Suprapubic skin (tissue), 4 donors: Measurements from ENCODE around the gene PRRX2.

Experiments
- POLR2A ChIP-seq, 2 donors: fragments of 450-650 bp; IDR thresholded peaks; one replicate each; pipeline ENCODE4 v1.6.1; 2017; ENCODE audit warnings: antibody characterized with exemption in 2 of 2, mild to moderate bottlenecking in 2 of 2, moderate library complexity in 2 of 2
- POLR2AphosphoS5 ChIP-seq, 3 donors: sonication (generic); formaldehyde crosslinking; IDR thresholded peaks; one replicate each; pipeline ENCODE4 v1.6.1; 2017; ENCODE audit warnings: antibody characterized with exemption in 3 of 3
- TF ChIP-seq, protein P1 (sequence below), 2 donors: fragments of 200-600 bp in 1 of 2; fragments of 450-650 bp in 1 of 2; sonication (generic) in 1 of 2; IDR thresholded peaks; one replicate each; pipeline ENCODE4 v1.5.1; 2016 to 2019; ENCODE audit warnings: antibody characterized with exemption in 2 of 2, mild to moderate bottlenecking in 1 of 2, moderate library complexity in 1 of 2

GRCh38 chr9:129761293-129761900, 96.0 kb downstream of the PRRX2 start:
- TF ChIP-seq, protein P1, sequence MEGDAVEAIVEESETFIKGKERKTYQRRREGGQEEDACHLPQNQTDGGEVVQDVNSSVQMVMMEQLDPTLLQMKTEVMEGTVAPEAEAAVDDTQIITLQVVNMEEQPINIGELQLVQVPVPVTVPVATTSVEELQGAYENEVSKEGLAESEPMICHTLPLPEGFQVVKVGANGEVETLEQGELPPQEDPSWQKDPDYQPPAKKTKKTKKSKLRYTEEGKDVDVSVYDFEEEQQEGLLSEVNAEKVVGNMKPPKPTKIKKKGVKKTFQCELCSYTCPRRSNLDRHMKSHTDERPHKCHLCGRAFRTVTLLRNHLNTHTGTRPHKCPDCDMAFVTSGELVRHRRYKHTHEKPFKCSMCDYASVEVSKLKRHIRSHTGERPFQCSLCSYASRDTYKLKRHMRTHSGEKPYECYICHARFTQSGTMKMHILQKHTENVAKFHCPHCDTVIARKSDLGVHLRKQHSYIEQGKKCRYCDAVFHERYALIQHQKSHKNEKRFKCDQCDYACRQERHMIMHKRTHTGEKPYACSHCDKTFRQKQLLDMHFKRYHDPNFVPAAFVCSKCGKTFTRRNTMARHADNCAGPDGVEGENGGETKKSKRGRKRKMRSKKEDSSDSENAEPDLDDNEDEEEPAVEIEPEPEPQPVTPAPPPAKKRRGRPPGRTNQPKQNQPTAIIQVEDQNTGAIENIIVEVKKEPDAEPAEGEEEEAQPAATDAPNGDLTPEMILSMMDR (IDR thresholded peaks at IDR 0.05): no peak
- TF ChIP-seq POLR2A (IDR thresholded peaks at IDR 0.05): no peak
- TF ChIP-seq POLR2AphosphoS5 (IDR thresholded peaks at IDR 0.05): no peak
